WI38 (cell line): ENCODE results near the gene TOM1.

Experiments used
- H3K4me3 ChIP-seq: 2 replicates; pipeline ENCODE4 v1.5.1; 2011; ENCODE audit warnings: low read depth, mild to moderate bottlenecking, control low read depth, low read length
- TF ChIP-seq, protein P1 (sequence below): IDR thresholded peaks from 2 replicates; pipeline ENCODE4 v1.5.1; 2012; ENCODE audit warnings: low read depth, mild to moderate bottlenecking, control low read depth, low read length

TOM1 gene

DNA sequence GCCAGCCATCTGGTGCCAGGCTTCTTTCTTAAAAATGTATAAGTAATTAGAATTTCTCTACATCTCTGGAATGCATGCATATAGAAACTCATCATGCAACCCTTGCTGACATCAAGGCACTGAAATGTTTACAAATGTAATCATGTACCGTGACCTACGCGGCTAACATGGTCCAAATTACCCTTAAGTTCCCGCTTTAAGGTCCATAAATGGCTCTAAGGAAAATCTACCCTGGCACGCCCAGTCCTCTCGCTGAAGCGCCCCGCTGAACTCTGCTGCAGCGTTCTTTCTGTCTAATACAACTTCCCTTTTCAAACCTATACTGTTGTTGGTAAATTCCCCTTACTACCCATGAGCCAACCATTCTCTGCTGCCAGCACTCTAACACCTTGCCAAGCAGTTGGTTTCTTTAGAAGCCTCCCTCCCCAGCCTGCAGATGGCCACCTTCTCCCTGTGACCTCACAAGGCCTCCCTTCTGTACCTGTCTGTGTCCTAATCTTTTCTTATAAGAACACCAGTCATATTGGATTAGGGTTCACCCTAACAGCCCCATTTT lies 67.7 kb downstream of the TOM1 start:
- TF ChIP-seq, protein P1, sequence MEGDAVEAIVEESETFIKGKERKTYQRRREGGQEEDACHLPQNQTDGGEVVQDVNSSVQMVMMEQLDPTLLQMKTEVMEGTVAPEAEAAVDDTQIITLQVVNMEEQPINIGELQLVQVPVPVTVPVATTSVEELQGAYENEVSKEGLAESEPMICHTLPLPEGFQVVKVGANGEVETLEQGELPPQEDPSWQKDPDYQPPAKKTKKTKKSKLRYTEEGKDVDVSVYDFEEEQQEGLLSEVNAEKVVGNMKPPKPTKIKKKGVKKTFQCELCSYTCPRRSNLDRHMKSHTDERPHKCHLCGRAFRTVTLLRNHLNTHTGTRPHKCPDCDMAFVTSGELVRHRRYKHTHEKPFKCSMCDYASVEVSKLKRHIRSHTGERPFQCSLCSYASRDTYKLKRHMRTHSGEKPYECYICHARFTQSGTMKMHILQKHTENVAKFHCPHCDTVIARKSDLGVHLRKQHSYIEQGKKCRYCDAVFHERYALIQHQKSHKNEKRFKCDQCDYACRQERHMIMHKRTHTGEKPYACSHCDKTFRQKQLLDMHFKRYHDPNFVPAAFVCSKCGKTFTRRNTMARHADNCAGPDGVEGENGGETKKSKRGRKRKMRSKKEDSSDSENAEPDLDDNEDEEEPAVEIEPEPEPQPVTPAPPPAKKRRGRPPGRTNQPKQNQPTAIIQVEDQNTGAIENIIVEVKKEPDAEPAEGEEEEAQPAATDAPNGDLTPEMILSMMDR = no peak
- no peak overlapping the region for H3K4me3 ChIP-seq

DNA sequence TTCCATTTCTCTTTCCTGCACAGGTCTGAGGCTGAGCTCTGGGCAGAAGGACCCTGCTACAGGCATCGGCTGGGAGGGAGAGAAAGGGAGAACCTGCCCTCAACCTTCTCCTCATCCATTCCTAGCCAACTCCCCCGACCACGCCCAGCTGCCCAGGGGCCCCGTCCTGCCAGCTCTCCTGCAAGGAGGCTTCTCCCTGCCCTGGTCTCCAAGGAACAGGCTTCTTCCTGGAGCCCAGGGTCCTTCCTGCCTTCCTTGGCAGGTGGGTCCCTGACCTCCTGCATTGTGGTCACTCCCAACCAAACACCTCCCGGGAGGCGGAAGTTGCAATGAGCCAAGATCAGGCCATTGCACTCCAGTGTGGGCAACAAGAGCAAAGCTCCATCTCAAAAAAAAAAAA lies 68.7 kb downstream of the TOM1 start:
- no peak overlapping the region for H3K4me3 ChIP-seq
- TF ChIP-seq, protein P1 = no peak

DNA sequence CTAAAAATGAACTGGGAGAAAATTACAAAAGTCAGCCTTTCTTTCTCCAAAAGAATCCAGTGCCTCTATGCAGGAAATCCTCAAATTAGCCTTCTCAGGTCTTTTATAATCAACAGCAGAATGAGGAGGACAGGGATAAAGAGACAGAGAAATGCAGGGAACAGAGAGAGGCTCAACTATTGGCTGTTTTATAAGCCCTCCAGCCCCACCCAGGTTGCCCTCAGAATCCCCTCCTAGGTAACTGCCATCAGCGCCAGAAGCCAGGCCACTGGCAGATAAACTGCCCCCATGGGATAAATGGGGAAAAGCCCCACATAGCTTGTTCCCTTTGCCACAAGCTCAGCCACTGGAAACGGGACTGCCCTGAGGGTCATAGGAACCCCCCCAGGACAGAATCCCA lies 70.3 kb downstream of the TOM1 start:
- TF ChIP-seq, protein P1 = no peak
- H3K4me3 ChIP-seq = no peak overlapping the region

DNA sequence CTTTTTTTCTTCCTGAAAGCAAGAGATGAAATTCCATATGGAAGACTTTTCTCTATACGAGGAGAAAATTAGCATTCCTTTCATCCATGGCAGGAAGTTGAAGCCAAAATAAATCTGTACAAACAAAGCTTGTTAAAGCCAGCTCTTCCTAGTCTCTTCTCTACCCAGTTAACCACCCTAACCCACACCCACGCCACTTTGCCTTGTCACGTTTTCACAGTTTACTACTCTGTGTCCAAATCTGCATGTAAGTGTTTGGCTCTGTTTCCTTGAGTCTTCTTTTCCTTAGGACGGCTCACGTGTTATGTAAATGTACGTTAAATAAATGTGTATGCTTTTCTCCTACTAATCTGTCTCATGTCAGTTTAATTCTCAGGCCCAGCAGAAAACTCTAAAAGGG lies 74.1 kb downstream of the TOM1 start:
- TF ChIP-seq, protein P1 = no peak
- H3K4me3 ChIP-seq = no peak overlapping the region

DNA sequence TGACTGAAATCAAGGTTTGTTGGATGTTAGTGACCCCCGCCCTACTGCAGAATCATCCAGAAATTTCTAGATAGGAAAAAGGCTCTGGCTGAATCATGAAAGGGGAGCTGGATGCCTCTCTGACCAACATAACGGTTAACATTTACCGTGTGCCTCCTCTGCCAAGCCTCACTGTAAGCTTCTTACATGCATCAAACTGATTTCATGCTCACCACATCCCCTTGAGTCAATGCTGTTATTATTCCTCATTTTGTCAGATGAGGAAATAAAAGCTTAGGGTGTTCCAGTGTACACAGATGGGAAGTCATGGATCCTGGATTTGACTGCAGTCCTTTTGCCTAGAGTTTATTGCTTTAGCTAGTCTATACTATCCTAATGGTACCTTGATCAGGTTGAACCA lies 75.3 kb downstream of the TOM1 start:
- TF ChIP-seq, protein P1 = no peak
- H3K4me3 ChIP-seq = no peak overlapping the region

DNA sequence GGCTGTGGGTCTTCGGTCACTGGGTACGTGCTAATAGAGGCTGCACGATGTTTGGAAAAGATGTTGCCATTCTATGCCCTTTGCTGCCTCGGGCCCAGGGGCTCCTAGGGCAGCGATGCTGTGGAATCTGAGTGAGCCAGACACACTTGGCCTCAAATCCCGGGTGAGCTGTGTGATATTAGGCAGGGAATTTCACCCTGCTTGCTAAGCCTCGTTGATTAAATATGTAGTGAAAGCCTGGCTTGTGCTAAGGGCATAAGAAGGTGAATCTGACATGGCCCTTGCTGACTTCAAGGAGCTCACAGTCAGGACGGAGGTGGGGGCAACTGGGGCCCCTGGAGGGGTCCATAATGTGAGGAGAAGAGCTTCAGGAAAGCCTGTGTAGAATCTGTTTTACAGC lies 75.8 kb downstream of the TOM1 start:
- no peak overlapping the region for H3K4me3 ChIP-seq
- TF ChIP-seq, protein P1 = no peak

DNA sequence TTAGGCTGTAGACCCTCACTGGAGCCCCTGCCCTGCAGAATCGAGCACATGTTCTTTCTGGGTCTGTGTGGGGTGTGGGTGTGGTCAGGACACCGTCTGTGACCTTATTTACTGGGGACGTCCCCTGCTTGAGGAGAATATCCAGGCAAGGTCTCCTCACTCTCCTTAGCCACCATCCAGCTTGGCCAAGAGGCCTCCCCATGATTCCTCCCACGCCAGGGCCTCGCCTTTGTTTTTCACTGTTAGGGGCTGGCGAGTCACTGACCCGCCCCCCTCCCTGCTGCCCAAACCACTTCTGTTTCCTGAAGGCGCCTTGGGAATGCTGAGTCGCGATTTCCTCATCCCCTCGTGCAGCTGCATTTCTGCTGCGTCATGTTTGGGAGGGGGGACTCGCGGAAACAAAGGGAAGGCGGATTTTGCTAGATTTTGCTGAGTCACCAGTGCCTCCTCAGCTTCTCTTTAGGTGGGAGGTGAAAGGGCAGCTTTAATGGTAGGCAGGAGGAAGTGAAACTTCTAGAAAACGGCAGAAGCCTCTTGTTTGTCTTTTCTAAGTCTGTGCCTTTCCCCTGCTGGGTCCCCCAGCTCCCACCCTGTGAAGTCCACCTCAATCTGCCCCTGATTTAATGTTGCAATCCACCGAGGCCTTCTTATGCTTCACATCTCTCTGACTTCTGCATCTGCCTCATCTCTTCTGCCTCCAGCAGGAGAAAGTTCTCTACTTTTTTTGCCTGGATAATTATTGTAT lies 77.2 kb downstream of the TOM1 start:
- H3K4me3 ChIP-seq = no peak overlapping the region

More for the DNA sequence above, 77.2 kb downstream of the TOM1 start:
- TF ChIP-seq, protein P1 = no peak
